Nephron progenitor cell (in vitro differentiated cells): ENCODE results near the gene CCR5AS.

ENCODE experiments used
- DNase-seq: peaks from one replicate; pipeline ENCODE4 v3.0.0; 2021
- H3K27ac Mint-ChIP-seq: 2 replicates; pipeline ENCODE4 v1.8.0; 2021; ENCODE audit warnings: mild to moderate bottlenecking, moderate library complexity, mixed read lengths
- H3K27me3 Mint-ChIP-seq: 2 replicates; pipeline ENCODE4 v1.8.0; 2021; ENCODE audit warnings: mild to moderate bottlenecking, low read depth, mixed read lengths; ENCODE audit not compliant: poor library complexity
- H3K36me3 Mint-ChIP-seq: 2 replicates; pipeline ENCODE4 v1.8.0; 2021; ENCODE audit warnings: low read depth, mixed read lengths
- H3K4me1 Mint-ChIP-seq: 2 replicates; pipeline ENCODE4 v1.8.0; 2021; ENCODE audit warnings: mixed read lengths
- H3K4me3 Mint-ChIP-seq: 2 replicates; pipeline ENCODE4 v1.8.0; 2021; ENCODE audit warnings: mild to moderate bottlenecking, moderate library complexity, mixed read lengths
- H3K9me3 Mint-ChIP-seq: 2 replicates; pipeline ENCODE4 v1.8.0; 2021; ENCODE audit warnings: mild to moderate bottlenecking, moderate library complexity, mixed read lengths
- TF ChIP-seq, protein P1 (sequence below): fragments of 200-600 bp; sonication (generic); IDR thresholded peaks from 2 replicates; pipeline ENCODE4 v1.5.0; 2021; ENCODE audit warnings: antibody characterized with exemption

Gene CCR5AS

DNA sequence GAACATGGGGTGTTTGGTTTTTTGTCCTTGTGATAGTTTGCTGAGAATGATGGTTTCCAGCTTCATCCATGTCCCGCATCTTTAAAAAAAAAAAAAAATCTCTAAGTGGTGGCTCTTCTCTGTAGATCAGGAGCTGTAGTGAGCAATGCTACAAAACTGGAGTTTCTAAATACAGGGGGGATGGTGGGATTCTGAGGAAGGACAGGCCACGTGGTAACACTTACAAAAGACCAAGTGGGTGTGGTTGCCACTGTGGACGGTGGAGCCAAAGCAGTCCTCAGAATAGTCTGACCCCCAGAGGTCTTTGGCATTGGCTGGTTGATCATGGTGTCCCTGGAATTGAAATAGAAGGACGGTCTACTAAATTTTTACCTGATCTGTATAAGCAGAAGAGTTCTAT, 7.9 kb upstream of the CCR5AS start:
- Mint-ChIP-seq H3K4me3 (no peak overlapping the region), H3K4me1 (peaks cover 9% of the 10 kb centered on the region), H3K36me3 (no peaks in the 10 kb centered on the region), H3K27me3 (peaks cover 15% of the 10 kb centered on the region), H3K27ac (no peak overlapping the region), H3K9me3 (no peaks in the 10 kb centered on the region)
- TF ChIP-seq, protein P1, sequence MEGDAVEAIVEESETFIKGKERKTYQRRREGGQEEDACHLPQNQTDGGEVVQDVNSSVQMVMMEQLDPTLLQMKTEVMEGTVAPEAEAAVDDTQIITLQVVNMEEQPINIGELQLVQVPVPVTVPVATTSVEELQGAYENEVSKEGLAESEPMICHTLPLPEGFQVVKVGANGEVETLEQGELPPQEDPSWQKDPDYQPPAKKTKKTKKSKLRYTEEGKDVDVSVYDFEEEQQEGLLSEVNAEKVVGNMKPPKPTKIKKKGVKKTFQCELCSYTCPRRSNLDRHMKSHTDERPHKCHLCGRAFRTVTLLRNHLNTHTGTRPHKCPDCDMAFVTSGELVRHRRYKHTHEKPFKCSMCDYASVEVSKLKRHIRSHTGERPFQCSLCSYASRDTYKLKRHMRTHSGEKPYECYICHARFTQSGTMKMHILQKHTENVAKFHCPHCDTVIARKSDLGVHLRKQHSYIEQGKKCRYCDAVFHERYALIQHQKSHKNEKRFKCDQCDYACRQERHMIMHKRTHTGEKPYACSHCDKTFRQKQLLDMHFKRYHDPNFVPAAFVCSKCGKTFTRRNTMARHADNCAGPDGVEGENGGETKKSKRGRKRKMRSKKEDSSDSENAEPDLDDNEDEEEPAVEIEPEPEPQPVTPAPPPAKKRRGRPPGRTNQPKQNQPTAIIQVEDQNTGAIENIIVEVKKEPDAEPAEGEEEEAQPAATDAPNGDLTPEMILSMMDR: no peak
- no peak for DNase-seq

DNA sequence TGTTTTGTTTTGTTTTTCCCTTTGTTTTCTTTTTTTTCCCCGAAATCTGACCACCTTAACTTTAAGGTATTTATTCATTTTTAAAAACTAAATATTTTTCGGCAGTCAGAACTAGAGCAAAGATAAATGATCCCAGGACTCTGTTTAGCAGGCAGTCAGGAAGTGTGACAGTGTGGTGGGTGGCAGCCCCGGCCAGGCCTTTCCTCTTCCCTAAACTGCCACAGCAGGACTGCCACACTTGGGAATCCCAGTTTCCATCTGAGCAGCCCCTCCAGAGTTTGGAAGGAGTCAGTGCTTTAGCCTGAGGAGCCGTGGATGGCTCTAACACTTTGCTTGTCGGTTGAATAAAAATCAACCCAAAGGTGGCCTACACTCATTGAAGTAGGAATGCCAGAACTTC, 7.1 kb upstream of the CCR5AS start:
- Mint-ChIP-seq H3K4me3 (no peak overlapping the region), H3K4me1 (peaks cover 9% of the 10 kb centered on the region), H3K9me3 (no peaks in the 10 kb centered on the region), H3K27ac (no peak overlapping the region), H3K36me3 (no peaks in the 10 kb centered on the region), H3K27me3 (peaks cover 16% of the 10 kb centered on the region)
- TF ChIP-seq, protein P1: no peak
- no peak for DNase-seq

DNA sequence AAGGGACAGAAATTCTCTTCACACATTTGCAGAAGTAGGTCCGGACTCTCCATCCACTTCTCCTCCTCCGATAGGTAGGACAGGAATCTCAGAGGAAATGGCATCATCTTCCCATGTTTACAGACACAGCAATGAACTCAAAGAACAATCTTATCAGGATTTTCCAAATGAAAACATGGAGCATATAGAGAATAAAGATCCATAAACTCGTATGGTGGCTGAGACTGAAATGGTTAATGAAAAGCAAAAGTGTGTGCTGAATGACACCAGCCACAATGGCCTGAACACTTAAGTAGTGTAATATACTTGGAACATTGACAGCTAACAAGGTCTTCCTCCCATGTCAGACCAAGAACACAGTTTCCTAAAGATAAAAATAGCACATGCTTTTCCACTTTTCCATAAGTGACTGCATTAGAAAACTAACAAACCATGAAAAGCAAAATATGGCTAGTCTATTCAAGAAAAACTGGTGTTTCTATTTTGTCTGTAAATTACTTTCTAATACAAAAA, 6.0 kb upstream of the CCR5AS start:
- Mint-ChIP-seq H3K4me3 (no peak overlapping the region), H3K9me3 (no peaks in the 10 kb centered on the region), H3K27me3 (peaks cover 20% of the 10 kb centered on the region), H3K4me1 (peaks cover 13% of the 10 kb centered on the region), H3K27ac (no peak overlapping the region), H3K36me3 (no peaks in the 10 kb centered on the region)
- TF ChIP-seq, protein P1: no peak
- DNase-seq: no peak

DNA sequence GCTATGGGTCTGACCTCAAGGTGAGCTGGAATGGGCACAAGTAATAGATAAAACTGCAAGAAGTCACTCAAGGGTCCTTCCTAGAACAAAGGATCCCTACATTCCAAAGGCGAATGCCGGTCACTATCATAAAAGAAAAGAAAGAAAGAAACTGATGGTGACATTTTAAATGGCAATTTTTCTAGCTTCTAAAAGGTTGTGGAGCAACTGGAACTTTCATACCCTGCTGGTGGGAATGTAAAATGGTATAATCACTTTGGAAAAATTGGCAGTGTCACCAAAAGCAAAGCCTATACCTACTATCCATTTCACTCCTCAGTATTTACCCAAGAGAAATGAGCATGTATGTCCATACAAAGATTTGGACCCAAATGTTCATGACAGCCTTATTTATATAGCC, 4.4 kb upstream of the CCR5AS start:
- TF ChIP-seq, protein P1: no peak
- Mint-ChIP-seq H3K9me3 (no peaks in the 10 kb centered on the region), H3K27ac (no peak overlapping the region), H3K27me3 (peaks cover 11% of the 10 kb centered on the region), H3K4me1 (peaks cover 20% of the 10 kb centered on the region), H3K4me3 (no peak overlapping the region), H3K36me3 (no peaks in the 10 kb centered on the region)
- no peak for DNase-seq

DNA sequence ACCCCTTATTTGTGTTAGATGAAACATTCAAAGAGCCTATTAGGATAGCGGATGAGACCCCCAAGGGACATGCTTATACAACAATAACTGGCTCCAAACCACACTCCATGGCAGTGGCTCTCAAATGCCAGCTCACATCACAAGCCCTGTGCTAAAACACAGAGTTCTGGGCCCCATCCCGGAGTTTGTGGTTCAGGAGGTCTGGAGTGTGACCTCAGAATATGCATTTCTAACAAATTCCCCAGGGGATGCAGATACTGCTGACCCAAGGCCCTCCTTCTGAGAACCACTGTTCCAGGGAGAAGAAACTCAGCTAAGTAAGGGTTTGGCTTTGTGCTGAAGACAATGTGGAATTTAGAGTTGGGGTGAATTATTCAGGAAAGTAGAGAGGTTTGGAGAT, 3.8 kb upstream of the CCR5AS start:
- Mint-ChIP-seq H3K27ac (no peak overlapping the region), H3K36me3 (no peaks in the 10 kb centered on the region)

More for the DNA sequence above, 3.8 kb upstream of the CCR5AS start:
- DNase-seq: no peak
- Mint-ChIP-seq H3K9me3 (no peaks in the 10 kb centered on the region), H3K4me1 (peaks cover 24% of the 10 kb centered on the region), H3K4me3 (no peak overlapping the region), H3K27me3 (peaks cover 11% of the 10 kb centered on the region)
- TF ChIP-seq, protein P1: no peak
